Fibroblast of lung (primary cell): Measurements from ENCODE around the gene AGBL3. TPM values are rescaled to one million over a fixed set of nuclear protein-coding genes. Genes with fewer than 3 reads are reported as not detected.

Experiments used
- DNase-seq, 2 donors: peaks; one replicate each; pipeline versions ENCODE4 v3.0.0 to v3.0.0-alpha.2; 2010; ENCODE audit warnings: low read depth in 2 of 2
- H2AFZ ChIP-seq: 2 replicates; pipeline ENCODE4 v1.5.1; 2012; ENCODE audit warnings: low read length, control low read depth, inconsistent platforms
- H3K27ac ChIP-seq: 2 replicates; pipeline ENCODE4 v1.5.1; 2011; ENCODE audit warnings: low read length, control low read depth; ENCODE audit not compliant: insufficient read depth
- H3K27me3 ChIP-seq: 2 replicates; pipeline ENCODE4 v1.5.1; 2011; ENCODE audit warnings: mild to moderate bottlenecking, low read length; ENCODE audit not compliant: control insufficient read depth, insufficient read depth
- H3K36me3 ChIP-seq: 2 replicates; pipeline ENCODE4 v1.5.1; 2011; ENCODE audit warnings: low read length; ENCODE audit not compliant: control insufficient read depth, insufficient read depth
- H3K4me1 ChIP-seq: 2 replicates; pipeline ENCODE4 v1.5.1; 2011; ENCODE audit warnings: low read length; ENCODE audit not compliant: control insufficient read depth, insufficient read depth; ENCODE audit errors: extremely low read depth
- H3K4me2 ChIP-seq: 2 replicates; pipeline ENCODE4 v1.5.1; 2011; ENCODE audit warnings: low read length, control low read depth; ENCODE audit not compliant: insufficient read depth; ENCODE audit errors: extremely low read depth
- H3K4me3 ChIP-seq, 4 experiments: fragments of 200-600 bp in 1 of 4; sonication (generic) in 1 of 4; replicated peaks in 1 of 4; 2 replicates each; pipeline ENCODE4 v1.5.1; 2011 to 2016; ENCODE audit warnings: low read length in 4 of 4, low read depth in 3 of 4, mild to moderate bottlenecking in 3 of 4, control low read depth in 2 of 4, inconsistent platforms in 1 of 4, mixed read lengths in 1 of 4; ENCODE audit not compliant: insufficient read depth in 1 of 4; ENCODE audit errors: control extremely low read depth in 1 of 4
- H3K79me2 ChIP-seq: 2 replicates; pipeline ENCODE4 v1.5.1; 2012; ENCODE audit warnings: mild to moderate bottlenecking, low read length, inconsistent platforms; ENCODE audit not compliant: control insufficient read depth, insufficient read depth
- H3K9ac ChIP-seq: 2 replicates; pipeline ENCODE4 v1.5.1; 2011; ENCODE audit warnings: mild to moderate bottlenecking, low read length, control low read depth; ENCODE audit not compliant: insufficient read depth
- H3K9me3 ChIP-seq: 2 replicates; pipeline ENCODE4 v1.5.1; 2012; ENCODE audit warnings: low read depth, low read length; ENCODE audit not compliant: control insufficient read depth, insufficient read depth
- H4K20me1 ChIP-seq: 2 replicates; pipeline ENCODE4 v1.5.1; 2011; ENCODE audit warnings: low read length; ENCODE audit not compliant: control insufficient read depth, insufficient read depth; ENCODE audit errors: extremely low read depth
- CTCF ChIP-seq, 2 donors: IDR thresholded peaks in 1 of 2; conservative IDR thresholded peaks in 1 of 2; 1 replicate in 1 of 2; 2 replicates in 1 of 2; pipeline ENCODE4 v1.5.1; 2011 to 2012; ENCODE audit warnings: low read length in 2 of 2, control low read depth in 1 of 2, inconsistent platforms in 1 of 2, low read depth in 1 of 2, mild to moderate bottlenecking in 1 of 2
- EZH2 ChIP-seq: IDR thresholded peaks from 2 replicates; pipeline ENCODE4 v1.5.1; 2012; ENCODE audit warnings: low read length, control low read depth, mild to moderate bottlenecking; ENCODE audit errors: missing control alignments
- polyA plus RNA-seq, 2 donors: library from polyadenylated mRNA; depleted of rRNA in 1 of 2; stranded (reverse) in 1 of 2; unstranded in 1 of 2; fragments of >200 nt; gene quantifications; 2 replicates each; pipeline ENCODE4 v1.2.1, GENCODE V29; 2011 to 2012; ENCODE audit warnings: missing spikeins in 1 of 2
- total RNA-seq: library from RNA; depleted of rRNA; stranded (reverse); fragments of >200 nt; gene quantifications from 2 replicates; pipeline ENCODE4 v1.2.1, GENCODE V29; 2014

Gene AGBL3
- total and polyA plus RNA-seq, 2 donors (not counting 1 experiment from before 2014, with no cell fraction given) = 0.56 to 1.3 TPM

- H3K79me2 ChIP-seq = no peaks in the 10 kb centered on the region
- H3K9ac ChIP-seq = no peak overlapping the region
- H4K20me1 ChIP-seq = no peaks in the 10 kb centered on the region
- H3K4me3 ChIP-seq = no peak overlapping the region
- H3K9me3 ChIP-seq = no peaks in the 10 kb centered on the region
- no peak overlapping the region for H3K27ac ChIP-seq
- no peaks in the 10 kb centered on the region for H3K27me3 ChIP-seq
- no peak for DNase-seq
- peaks cover 14% of the 10 kb centered on the region for H3K36me3 ChIP-seq
- no peak overlapping the region for H3K4me2 ChIP-seq
- no peak overlapping the region for H2AFZ ChIP-seq
- peaks cover 15% of the 10 kb centered on the region for H3K4me1 ChIP-seq
- TF ChIP-seq CTCF (conservative IDR thresholded peaks at IDR 0.05 in 1 of 2, IDR thresholded peaks at IDR 0.05 in 1 of 2; ENCODE audit: low read depth in 1 of 2, low read length in 2 of 2) (no peak), EZH2 (no peak)
Measured at GRCh38 chr7:135161669-135162068, 175.4 kb downstream of the AGBL3 start.

GRCh38 chr7:135162382-135163001, 176.2 kb downstream of the AGBL3 start:
- Histone ChIP-seq H3K27me3 (no peaks in the 10 kb centered on the region), H3K9me3 (no peaks in the 10 kb centered on the region), H3K4me3 (no peak overlapping the region), H4K20me1 (no peaks in the 10 kb centered on the region), H3K4me2 (no peak overlapping the region), H2AFZ (no peak overlapping the region), H3K36me3 (peaks cover 22% of the 10 kb centered on the region), H3K79me2 (peaks cover 4% of the 10 kb centered on the region), H3K27ac (no peak overlapping the region), H3K9ac (no peak overlapping the region), H3K4me1 (peaks cover 15% of the 10 kb centered on the region)
- DNase-seq = no peak
- no peak for TF ChIP-seq EZH2
- TF ChIP-seq CTCF (conservative IDR thresholded peaks at IDR 0.05 in 1 of 2, IDR thresholded peaks at IDR 0.05 in 1 of 2; ENCODE audit: low read depth in 1 of 2, low read length in 2 of 2) = no peak

DNA sequence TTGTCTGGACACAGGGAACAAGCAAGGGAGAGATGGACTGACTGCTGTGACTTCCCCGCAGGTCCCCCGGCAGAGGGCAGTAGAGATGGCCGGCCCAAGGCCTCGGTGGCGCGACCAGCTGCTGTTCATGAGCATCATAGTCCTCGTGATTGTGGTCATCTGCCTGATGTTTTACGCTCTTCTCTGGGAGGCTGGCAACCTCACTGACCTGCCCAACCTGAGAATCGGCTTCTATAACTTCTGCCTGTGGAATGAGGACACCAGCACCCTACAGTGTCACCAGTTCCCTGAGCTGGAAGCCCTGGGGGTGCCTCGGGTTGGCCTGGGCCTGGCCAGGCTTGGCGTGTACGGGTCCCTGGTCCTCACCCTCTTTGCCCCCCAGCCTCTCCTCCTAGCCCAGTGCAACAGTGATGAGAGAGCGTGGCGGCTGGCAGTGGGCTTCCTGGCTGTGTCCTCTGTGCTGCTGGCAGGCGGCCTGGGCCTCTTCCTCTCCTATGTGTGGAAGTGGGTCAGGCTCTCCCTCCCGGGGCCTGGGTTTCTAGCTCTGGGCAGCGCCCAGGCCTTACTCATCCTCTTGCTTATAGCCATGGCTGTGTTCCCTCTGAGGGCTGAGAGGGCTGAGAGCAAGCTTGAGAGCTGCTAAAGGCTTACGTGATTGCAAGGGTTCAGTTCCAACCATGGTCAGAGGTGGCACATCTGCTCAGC, 178.2 kb downstream of the AGBL3 start:
- Histone ChIP-seq H2AFZ (no peak overlapping the region), H3K4me3 (no peak overlapping the region), H3K4me2 (no peak overlapping the region), H3K9me3 (no peaks in the 10 kb centered on the region), H3K4me1 (peaks cover 19% of the 10 kb centered on the region), H3K79me2 (peaks cover 23% of the 10 kb centered on the region), H4K20me1 (no peaks in the 10 kb centered on the region), H3K27ac (no peak overlapping the region), H3K27me3 (no peaks in the 10 kb centered on the region), H3K9ac (no peak overlapping the region), H3K36me3 (peaks cover 33% of the 10 kb centered on the region)
- DNase-seq = no peak
- TF ChIP-seq EZH2 (no peak), CTCF (conservative IDR thresholded peaks at IDR 0.05 in 1 of 2, IDR thresholded peaks at IDR 0.05 in 1 of 2; ENCODE audit: low read depth in 1 of 2, low read length in 2 of 2) (no peak)
